K562 (cell line): ENCODE measurements around the gene SKIC2. TPM values are rescaled to one million over a fixed set of nuclear protein-coding genes. Genes with fewer than 3 reads are reported as not detected.

ENCODE experiments used
- ATAC-seq: fragments of 200-7000 bp; cut with Tn5 transposase; 3 replicates; pipeline ENCODE4 v1.9.1; 2020; ENCODE audit warnings: moderate library complexity
- BruUV-seq: library from RNA; stranded (reverse); fragments of 400-500 nt; replicated peaks from 2 replicates; lab custom pipeline; 2021; lab: Mats Ljungman, UMichigan
- CTCF ChIA-PET: fragments of 300-600 bp; formaldehyde crosslinking; extraction: SDS; loops from one replicate; lab custom pipeline; 2021; ENCODE audit warnings: low intra/inter-chr PET ratio; lab: Yijun Ruan, JAX
- POLR2A ChIA-PET: fragments of 300-600, 350-650 bp; sonication (Branson Sonifier 250); formaldehyde crosslinking; extraction: SDS; loops from one replicate; lab custom pipeline; 2021; ENCODE audit warnings: antibody characterized with exemption, inconsistent platforms; lab: Yijun Ruan, JAX
- DNase-seq, 4 experiments: peaks; one replicate each; pipeline versions ENCODE4 v3.0.0 to v3.0.0-alpha.2; 2011 to 2018; ENCODE audit warnings: low spot score in 3 of 4, mixed read lengths in 3 of 4; ENCODE audit errors: extremely low read depth in 1 of 4
- FAIRE-seq: peaks from 2 replicates; lab custom pipeline; 2011; peaks lifted over from hg19 to GRCh38; lab: Jason Lieb, UNC
- H2AFZ ChIP-seq: 2 replicates; pipeline ENCODE4 v1.6.0; 2011; ENCODE audit warnings: low read depth, low read length, control low read depth, inconsistent platforms
- H3K27ac ChIP-seq: fragments of 200-600 bp; 3 replicates; pipeline ENCODE4 v1.8.0; 2011; ENCODE audit warnings: low read depth, mild to moderate bottlenecking, control low read depth, inconsistent platforms, low read length, moderate library complexity, mixed read lengths; ENCODE audit errors: extremely low read depth
- H3K27me3 ChIP-seq, 2 experiments: fragments of 300-600 bp in 1 of 2; 2 replicates in 1 of 2; 3 replicates in 1 of 2; pipeline versions ENCODE4 v1.6.0 to v1.8.0; 2011; ENCODE audit warnings: inconsistent platforms in 2 of 2, low read length in 2 of 2, mild to moderate bottlenecking in 1 of 2, mixed read lengths in 1 of 2, moderate library complexity in 1 of 2; ENCODE audit not compliant: control insufficient read depth in 2 of 2, insufficient read depth in 2 of 2
- H3K36me3 ChIP-seq: fragments of 300-600 bp; 3 replicates; pipeline ENCODE4 v1.8.0; 2011; ENCODE audit warnings: mild to moderate bottlenecking, low read length, inconsistent platforms; ENCODE audit not compliant: control insufficient read depth, insufficient read depth
- H3K4me1 ChIP-seq, 2 experiments: fragments of 200-600 bp in 1 of 2; replicated peaks in 1 of 2; 2 replicates in 1 of 2; 3 replicates in 1 of 2; pipeline versions ENCODE4 v1.5.1 to v1.8.0; 2011; ENCODE audit warnings: inconsistent platforms in 2 of 2, low read length in 2 of 2, mild to moderate bottlenecking in 1 of 2, mixed read lengths in 1 of 2, moderate library complexity in 1 of 2; ENCODE audit not compliant: control insufficient read depth in 2 of 2, insufficient read depth in 2 of 2
- H3K4me2 ChIP-seq: 2 replicates; pipeline ENCODE4 v1.6.1; 2011; ENCODE audit warnings: low read length, control low read depth, inconsistent platforms, mixed read lengths; ENCODE audit not compliant: insufficient read depth
- H3K4me3 ChIP-seq: fragments of 200-600 bp; sonication (generic), shearing (Covaris generic); 2 replicates; pipeline ENCODE4 v1.5.1; 2016; ENCODE audit warnings: control low read depth, inconsistent platforms
- H3K79me2 ChIP-seq: fragments of 200-600 bp; 3 replicates; pipeline ENCODE4 v1.8.0; 2011; ENCODE audit warnings: low read length, inconsistent platforms; ENCODE audit not compliant: control insufficient read depth, insufficient read depth
- H3K9ac ChIP-seq, 2 experiments: 2 replicates each; pipeline versions ENCODE4 v1.6.0 to v1.6.1; 2011; ENCODE audit warnings: low read depth in 2 of 2, low read length in 2 of 2, control low read depth in 1 of 2, inconsistent platforms in 1 of 2, mild to moderate bottlenecking in 1 of 2, mixed read lengths in 1 of 2; ENCODE audit not compliant: insufficient read depth in 1 of 2
- H3K9me1 ChIP-seq: one replicate; pipeline ENCODE4 v1.6.0; 2011; ENCODE audit warnings: inconsistent platforms, mild to moderate bottlenecking, low read length, moderate library complexity; ENCODE audit not compliant: control insufficient read depth, insufficient read depth
- H3K9me3 ChIP-seq: replicated peaks from 2 replicates; pipeline ENCODE4 v1.5.1; 2011; ENCODE audit warnings: low read depth, low read length, inconsistent platforms; ENCODE audit not compliant: control insufficient read depth, insufficient read depth
- H4K20me1 ChIP-seq: replicated peaks from 2 replicates; pipeline ENCODE4 v1.6.1; 2011; ENCODE audit warnings: low read length, inconsistent platforms, mixed read lengths; ENCODE audit not compliant: control insufficient read depth, insufficient read depth
- CTBP1 ChIP-seq: fragments of 450-650 bp; IDR thresholded peaks from 2 replicates; pipeline ENCODE4 v1.6.1; 2016; ENCODE audit warnings: borderline replicate concordance
- MXI1 ChIP-seq: IDR thresholded peaks from 2 replicates; pipeline ENCODE4 v1.6.1; 2011; ENCODE audit warnings: low read depth, mild to moderate bottlenecking, improper control_type of control experiment, low read length
- RAD21 ChIP-seq, 2 experiments: fragments of 250-450 bp in 1 of 2; fragments of 450-650 bp in 1 of 2; sonication (Bioruptor Pico) in 1 of 2; formaldehyde crosslinking in 1 of 2; IDR thresholded peaks in 1 of 2; conservative IDR thresholded peaks in 1 of 2; 2 replicates each; pipeline versions ENCODE4 v1.4.0 to v1.8.0; 2020 to 2022; ENCODE audit warnings: mild to moderate bottlenecking in 2 of 2, moderate library complexity in 1 of 2
- SMC3 ChIP-seq: conservative IDR thresholded peaks from 2 replicates; pipeline ENCODE4 v1.6.1; 2011; ENCODE audit warnings: low read depth, low read length, improper control_type of control experiment; ENCODE audit not compliant: insufficient read depth
- ZBTB17 ChIP-seq: fragments of 450-650 bp; formaldehyde crosslinking; IDR thresholded peaks from 2 replicates; pipeline ENCODE4 v1.4.0; 2020; ENCODE audit warnings: mild to moderate bottlenecking
- ZNF347 ChIP-seq: fragments of 450-650 bp; formaldehyde crosslinking; IDR thresholded peaks from 2 replicates; pipeline ENCODE4 v1.4.0; 2020; ENCODE audit warnings: low read depth, mild to moderate bottlenecking, moderate library complexity
- ZNF79 ChIP-seq: fragments of 250-450 bp; sonication (Bioruptor Pico); IDR thresholded peaks from 2 replicates; pipeline ENCODE4 v1.4.0; 2020; ENCODE audit warnings: low read depth, mild to moderate bottlenecking, moderate library complexity
- WGBS: fragments of 100-300 bp; shearing (Covaris generic); methylation state at CpG from one replicate; pipeline ENCODE4 v1.1.6; 2016; ENCODE audit warnings: low coverage, mixed read lengths; ENCODE audit not compliant: insufficient coverage; ENCODE audit errors: missing lambda C conversion rate; 5-methylcytosine and 5-hydroxymethylcytosine counted together
- in situ Hi-C: fragments of 300-500 bp; cut with MboI; formaldehyde crosslinking; loops from 4 replicates; pipeline ENCODE4 v1.15.0; 2018; ENCODE audit warnings: inconsistent platforms, mixed read lengths
- intact Hi-C: fragments of 100-400 bp; cut with micrococcal nuclease; formaldehyde crosslinking; loops from 2 replicates; pipeline ENCODE4 v1.14.2; 2022
- polyA plus RNA-seq, 8 experiments: library from polyadenylated mRNA; depleted of rRNA in 4 of 8; stranded (reverse) in 5 of 8; unstranded in 3 of 8; fragments of >200 nt; fragmentation: Nextera tagmentation in 2 of 8; fragmentation: Illumina TruSeq in 1 of 8; extraction: Ambion mirVana in 2 of 8; extraction: Trizol in 1 of 8; gene quantifications; 2 replicates each; pipeline versions ENCODE4 v1.2.1 to v1.2.3, GENCODE V29; 2011 to 2014; ENCODE audit warnings: inconsistent platforms in 1 of 8, missing spikeins in 1 of 8
- total RNA-seq, 7 experiments: library from RNA; depleted of rRNA in 6 of 7; stranded (reverse); fragments of >200 nt in 6 of 7; fragmentation: Illumina TruSeq in 2 of 7; extraction: Trizol in 2 of 7; gene quantifications; 2 replicates each; pipeline versions ENCODE4 v1.2.1 to v1.2.3, GENCODE V29; 2011 to 2021; ENCODE audit warnings: low replicate concordance in 1 of 7
- TF ChIP-seq, protein P1 (sequence below): fragments of 450-650 bp; formaldehyde crosslinking; IDR thresholded peaks from 2 replicates; pipeline ENCODE4 v1.4.0; 2022; ENCODE audit warnings: mild to moderate bottlenecking, moderate library complexity
- TF ChIP-seq, protein P2 (sequence below): fragments of 250-450 bp; sonication (Bioruptor Pico); IDR thresholded peaks from 2 replicates; pipeline ENCODE4 v1.4.0; 2020; ENCODE audit warnings: borderline replicate concordance
- TF ChIP-seq, protein P3 (sequence below), 2 experiments: fragments of 150-350 bp in 1 of 2; IDR thresholded peaks; 2 replicates each; pipeline ENCODE4 v1.6.1; 2012 to 2016; ENCODE audit warnings: low read depth in 2 of 2, low read length in 2 of 2, mild to moderate bottlenecking in 1 of 2, moderate library complexity in 1 of 2
- TF ChIP-seq, protein P4 (sequence below), 2 experiments: fragments of 450-650 bp; IDR thresholded peaks; 2 replicates each; pipeline ENCODE4 v1.6.1; 2016
- TF ChIP-seq, protein P5 (sequence below): fragments of 200-800 bp; sonication (Bioruptor generic); IDR thresholded peaks from 2 replicates; pipeline ENCODE4 v1.6.1; 2017; ENCODE audit warnings: missing genetic modification characterization, missing compliant biosample characterization

SKIC2 gene
- total and polyA plus RNA-seq, 9 of the 15 experiments (the other 6 are each of a cell fraction or from before 2014, with no cell fraction given): 3.3 to 94.6 (median 38.8) TPM

DNA sequence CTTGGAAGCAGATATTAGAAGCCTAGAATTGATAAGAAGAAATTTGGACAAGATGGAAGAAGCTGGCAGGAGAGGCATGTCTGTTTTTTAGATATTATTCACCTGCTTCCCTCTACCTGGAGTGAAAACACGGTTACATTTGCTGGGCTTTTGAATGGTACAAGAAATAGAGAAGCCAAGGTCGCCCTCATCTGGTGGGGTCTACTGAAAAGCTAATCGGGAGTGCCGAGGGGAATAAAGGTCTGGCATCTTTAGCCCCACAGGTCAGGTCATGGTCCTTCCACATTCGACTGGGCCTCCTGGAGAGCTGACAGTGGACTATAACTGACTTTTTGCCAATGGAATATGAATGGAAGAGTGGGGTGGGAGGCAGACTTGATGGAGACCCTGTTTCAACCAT, 36.0 kb upstream of the SKIC2 start:
- POLR2A ChIA-PET: interaction anchor here (0.5 to 1.3 kb wide), 8 partner anchors 13 to 256 kb away, joined by 3 to 5 read pairs (median 3); no protein-coding TSS in a partner anchor
- FAIRE-seq: peak; percentile 63
- TF ChIP-seq CTBP1 (peak; percentile 27; the same call in 1 of the 2 replicates), MXI1 (no peak), RAD21 (CRISPR knock-in tag; conservative IDR thresholded peaks at IDR 0.05 in 1 of 2, IDR thresholded peaks at IDR 0.05 in 1 of 2) (peak; percentile 57 to 69), SMC3 (peak; percentile 29; the same call in 1 of the 2 replicates), ZNF79 (CRISPR knock-in tag) (no peak), ZNF347 (CRISPR knock-in tag) (no peak), ZBTB17 (CRISPR knock-in tag) (peak; percentile 78; the same call in 1 of the 2 replicates)
- TF ChIP-seq, protein P1, sequence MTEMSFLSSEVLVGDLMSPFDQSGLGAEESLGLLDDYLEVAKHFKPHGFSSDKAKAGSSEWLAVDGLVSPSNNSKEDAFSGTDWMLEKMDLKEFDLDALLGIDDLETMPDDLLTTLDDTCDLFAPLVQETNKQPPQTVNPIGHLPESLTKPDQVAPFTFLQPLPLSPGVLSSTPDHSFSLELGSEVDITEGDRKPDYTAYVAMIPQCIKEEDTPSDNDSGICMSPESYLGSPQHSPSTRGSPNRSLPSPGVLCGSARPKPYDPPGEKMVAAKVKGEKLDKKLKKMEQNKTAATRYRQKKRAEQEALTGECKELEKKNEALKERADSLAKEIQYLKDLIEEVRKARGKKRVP: no peak
- TF ChIP-seq, protein P2, sequence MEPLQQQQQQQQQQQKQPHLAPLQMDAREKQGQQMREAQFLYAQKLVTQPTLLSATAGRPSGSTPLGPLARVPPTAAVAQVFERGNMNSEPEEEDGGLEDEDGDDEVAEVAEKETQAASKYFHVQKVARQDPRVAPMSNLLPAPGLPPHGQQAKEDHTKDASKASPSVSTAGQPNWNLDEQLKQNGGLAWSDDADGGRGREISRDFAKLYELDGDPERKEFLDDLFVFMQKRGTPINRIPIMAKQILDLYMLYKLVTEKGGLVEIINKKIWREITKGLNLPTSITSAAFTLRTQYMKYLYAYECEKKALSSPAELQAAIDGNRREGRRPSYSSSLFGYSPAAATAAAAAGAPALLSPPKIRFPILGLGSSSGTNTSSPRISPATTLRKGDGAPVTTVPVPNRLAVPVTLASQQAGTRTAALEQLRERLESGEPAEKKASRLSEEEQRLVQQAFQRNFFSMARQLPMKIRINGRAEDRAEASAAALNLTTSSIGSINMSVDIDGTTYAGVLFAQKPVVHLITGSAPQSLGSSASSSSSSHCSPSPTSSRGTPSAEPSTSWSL (CRISPR knock-in tag): no peak
- TF ChIP-seq, protein P3, sequence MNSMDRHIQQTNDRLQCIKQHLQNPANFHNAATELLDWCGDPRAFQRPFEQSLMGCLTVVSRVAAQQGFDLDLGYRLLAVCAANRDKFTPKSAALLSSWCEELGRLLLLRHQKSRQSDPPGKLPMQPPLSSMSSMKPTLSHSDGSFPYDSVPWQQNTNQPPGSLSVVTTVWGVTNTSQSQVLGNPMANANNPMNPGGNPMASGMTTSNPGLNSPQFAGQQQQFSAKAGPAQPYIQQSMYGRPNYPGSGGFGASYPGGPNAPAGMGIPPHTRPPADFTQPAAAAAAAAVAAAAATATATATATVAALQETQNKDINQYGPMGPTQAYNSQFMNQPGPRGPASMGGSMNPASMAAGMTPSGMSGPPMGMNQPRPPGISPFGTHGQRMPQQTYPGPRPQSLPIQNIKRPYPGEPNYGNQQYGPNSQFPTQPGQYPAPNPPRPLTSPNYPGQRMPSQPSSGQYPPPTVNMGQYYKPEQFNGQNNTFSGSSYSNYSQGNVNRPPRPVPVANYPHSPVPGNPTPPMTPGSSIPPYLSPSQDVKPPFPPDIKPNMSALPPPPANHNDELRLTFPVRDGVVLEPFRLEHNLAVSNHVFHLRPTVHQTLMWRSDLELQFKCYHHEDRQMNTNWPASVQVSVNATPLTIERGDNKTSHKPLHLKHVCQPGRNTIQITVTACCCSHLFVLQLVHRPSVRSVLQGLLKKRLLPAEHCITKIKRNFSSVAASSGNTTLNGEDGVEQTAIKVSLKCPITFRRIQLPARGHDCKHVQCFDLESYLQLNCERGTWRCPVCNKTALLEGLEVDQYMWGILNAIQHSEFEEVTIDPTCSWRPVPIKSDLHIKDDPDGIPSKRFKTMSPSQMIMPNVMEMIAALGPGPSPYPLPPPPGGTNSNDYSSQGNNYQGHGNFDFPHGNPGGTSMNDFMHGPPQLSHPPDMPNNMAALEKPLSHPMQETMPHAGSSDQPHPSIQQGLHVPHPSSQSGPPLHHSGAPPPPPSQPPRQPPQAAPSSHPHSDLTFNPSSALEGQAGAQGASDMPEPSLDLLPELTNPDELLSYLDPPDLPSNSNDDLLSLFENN (IDR thresholded peaks at IDR 0.05; ENCODE audit: low read depth in 2 of 2, low read length in 2 of 2): no peak
- TF ChIP-seq, protein P4, sequence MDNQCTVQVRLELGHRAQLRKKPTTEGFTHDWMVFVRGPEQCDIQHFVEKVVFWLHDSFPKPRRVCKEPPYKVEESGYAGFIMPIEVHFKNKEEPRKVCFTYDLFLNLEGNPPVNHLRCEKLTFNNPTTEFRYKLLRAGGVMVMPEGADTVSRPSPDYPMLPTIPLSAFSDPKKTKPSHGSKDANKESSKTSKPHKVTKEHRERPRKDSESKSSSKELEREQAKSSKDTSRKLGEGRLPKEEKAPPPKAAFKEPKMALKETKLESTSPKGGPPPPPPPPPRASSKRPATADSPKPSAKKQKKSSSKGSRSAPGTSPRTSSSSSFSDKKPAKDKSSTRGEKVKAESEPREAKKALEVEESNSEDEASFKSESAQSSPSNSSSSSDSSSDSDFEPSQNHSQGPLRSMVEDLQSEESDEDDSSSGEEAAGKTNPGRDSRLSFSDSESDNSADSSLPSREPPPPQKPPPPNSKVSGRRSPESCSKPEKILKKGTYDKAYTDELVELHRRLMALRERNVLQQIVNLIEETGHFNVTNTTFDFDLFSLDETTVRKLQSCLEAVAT (IDR thresholded peaks at IDR 0.05): peak in 1 of 2 experiments; percentile 88; a peak in 2 of 4 replicates
- TF ChIP-seq, protein P5, sequence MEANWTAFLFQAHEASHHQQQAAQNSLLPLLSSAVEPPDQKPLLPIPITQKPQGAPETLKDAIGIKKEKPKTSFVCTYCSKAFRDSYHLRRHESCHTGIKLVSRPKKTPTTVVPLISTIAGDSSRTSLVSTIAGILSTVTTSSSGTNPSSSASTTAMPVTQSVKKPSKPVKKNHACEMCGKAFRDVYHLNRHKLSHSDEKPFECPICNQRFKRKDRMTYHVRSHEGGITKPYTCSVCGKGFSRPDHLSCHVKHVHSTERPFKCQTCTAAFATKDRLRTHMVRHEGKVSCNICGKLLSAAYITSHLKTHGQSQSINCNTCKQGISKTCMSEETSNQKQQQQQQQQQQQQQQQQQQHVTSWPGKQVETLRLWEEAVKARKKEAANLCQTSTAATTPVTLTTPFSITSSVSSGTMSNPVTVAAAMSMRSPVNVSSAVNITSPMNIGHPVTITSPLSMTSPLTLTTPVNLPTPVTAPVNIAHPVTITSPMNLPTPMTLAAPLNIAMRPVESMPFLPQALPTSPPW (CRISPR knock-in tag): peak; percentile 25; the same call in 1 of the 2 replicates

More for the DNA sequence above, 36.0 kb upstream of the SKIC2 start:
- no peaks in the 10 kb centered on the region for H3K27me3 ChIP-seq
- H3K9me3 ChIP-seq: peaks cover 7% of the 10 kb centered on the region
- no peak overlapping the region for H3K27ac ChIP-seq
- DNase-seq (peak in 1 of 4 experiments; percentile 65), ATAC-seq (peak; percentile 73)
- H2AFZ ChIP-seq: peak overlapping the region; percentile 26; the same call in 1 of the 2 replicates
- WGBS: 7% methylated on average over 5 of the region's 5 CpGs
- H3K9ac ChIP-seq: no peak overlapping the region
- H3K4me3 ChIP-seq: no peak overlapping the region
- H3K4me1 ChIP-seq: peaks cover 5 to 8% of the 10 kb centered on the region in 2 experiments; a peak in 4 of 5 replicates
- CTCF ChIA-PET: interaction anchor here (0.6 to 1.2 kb wide), 5 partner anchors 127 to 377 kb away, joined by 3 read pairs; partner anchors contain the start of genes ATP6V1G2, LY6G5C and VARS1
- H3K4me2 ChIP-seq: no peak overlapping the region
- no peaks in the 10 kb centered on the region for H3K36me3 ChIP-seq
- BruUV-seq: no TSS peak
- in situ Hi-C loops (no loop called here), intact Hi-C loops (no loop called here)
- H4K20me1 ChIP-seq: no peaks in the 10 kb centered on the region
- H3K9me1 ChIP-seq: no peaks in the 10 kb centered on the region
- H3K79me2 ChIP-seq: no peaks in the 10 kb centered on the region
